GM10847 (cell line): Measurements from ENCODE around the gene KLHL13.

Source experiments
- POLR2A ChIP-seq: IDR thresholded peaks from 2 replicates; pipeline ENCODE4 v1.6.1; 2011; ENCODE audit not compliant: insufficient read length; ENCODE audit errors: extremely low read depth

KLHL13 gene

DNA sequence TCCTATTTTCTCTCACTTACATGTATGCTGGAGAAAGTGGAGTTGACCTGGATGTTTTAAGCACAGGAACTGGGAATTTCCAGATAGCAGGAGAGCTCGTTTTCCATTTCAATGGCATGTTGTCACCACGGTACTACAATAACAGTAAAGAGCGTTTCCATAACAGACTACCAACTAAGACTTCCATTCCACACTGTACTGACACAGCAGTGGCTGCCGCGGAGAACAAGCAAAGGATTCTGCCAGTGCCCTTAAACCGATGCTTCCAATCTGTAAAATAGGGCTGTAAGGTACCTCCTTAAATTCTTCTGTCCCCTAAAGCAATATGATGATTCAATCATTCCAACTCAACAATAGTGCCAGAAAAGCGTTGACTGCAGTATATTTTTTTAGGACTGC lies 143.9 kb downstream of the KLHL13 start:
- TF ChIP-seq POLR2A = no peak

DNA sequence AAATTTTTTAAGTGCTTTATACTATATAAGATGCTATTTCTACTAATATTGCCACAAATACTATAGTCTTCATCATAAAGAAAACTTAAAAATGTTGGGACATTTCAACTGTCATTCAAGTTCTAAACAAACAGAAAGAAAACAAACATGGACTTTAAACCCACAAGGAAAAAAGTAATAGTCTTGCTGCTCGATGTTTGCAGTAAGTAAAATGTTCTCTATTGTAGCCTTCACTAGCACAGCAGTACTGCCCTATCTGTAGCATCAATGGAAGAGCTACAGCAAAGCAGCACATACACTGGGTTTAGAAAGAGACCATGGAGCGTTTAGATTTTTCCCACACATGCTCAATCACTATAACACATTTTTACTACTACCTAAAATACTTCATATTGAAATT lies 146.8 kb downstream of the KLHL13 start:
- no peak for TF ChIP-seq POLR2A

DNA sequence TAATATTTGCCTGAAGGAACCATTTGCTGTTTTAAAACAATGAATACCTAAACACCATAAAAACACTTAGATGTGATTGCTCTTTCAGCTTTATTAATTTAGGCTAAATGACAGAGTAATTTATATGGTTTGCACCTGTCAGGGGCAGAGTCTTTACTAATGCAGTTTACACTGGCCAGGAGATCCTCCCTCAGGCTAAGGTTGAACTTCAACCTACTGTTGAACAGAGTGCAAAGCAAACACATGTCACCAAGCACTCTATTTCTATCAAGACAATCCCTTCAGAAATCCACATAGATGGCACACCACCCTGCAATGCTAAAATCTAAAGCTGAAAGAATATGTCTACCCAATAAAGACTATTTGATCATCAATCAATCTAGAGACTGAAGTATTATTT lies 147.3 kb downstream of the KLHL13 start:
- no peak for TF ChIP-seq POLR2A

DNA sequence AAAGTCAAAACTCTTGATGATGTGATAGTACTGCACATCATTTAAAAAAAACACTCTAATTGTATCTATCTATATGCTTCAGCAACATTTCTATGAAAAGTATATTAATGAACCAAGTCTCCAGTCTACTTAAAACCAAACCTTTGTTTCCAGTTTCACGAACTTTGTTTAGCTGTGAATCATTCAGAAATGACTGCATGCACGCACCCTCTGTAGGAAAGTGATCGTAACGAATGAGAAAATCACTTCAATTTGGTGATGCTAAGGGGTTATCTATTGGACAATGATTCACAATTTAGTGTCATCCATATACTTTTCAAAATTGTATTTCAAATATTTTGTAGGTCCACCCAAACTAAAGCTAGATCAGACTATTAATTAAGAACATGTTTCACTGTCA lies 157.6 kb downstream of the KLHL13 start:
- no peak for TF ChIP-seq POLR2A

DNA sequence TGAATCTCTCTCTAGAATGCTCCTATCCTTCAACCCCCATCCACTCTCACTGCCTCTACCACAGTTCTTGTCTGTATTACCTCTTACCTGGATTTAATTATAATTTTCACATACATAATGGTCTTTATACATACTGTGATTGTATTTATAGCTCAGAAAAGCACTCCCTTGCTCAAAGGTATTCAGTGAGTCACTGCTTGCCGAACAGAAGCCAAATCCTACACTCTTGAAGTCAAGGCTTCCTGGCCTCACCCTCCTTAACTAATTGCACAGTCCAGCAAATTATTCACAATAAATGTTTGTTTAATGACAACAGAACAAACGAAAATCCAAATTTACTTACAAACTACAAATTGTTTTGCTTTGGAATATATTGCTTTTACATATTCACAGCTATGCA lies 159.5 kb downstream of the KLHL13 start:
- TF ChIP-seq POLR2A = no peak

DNA sequence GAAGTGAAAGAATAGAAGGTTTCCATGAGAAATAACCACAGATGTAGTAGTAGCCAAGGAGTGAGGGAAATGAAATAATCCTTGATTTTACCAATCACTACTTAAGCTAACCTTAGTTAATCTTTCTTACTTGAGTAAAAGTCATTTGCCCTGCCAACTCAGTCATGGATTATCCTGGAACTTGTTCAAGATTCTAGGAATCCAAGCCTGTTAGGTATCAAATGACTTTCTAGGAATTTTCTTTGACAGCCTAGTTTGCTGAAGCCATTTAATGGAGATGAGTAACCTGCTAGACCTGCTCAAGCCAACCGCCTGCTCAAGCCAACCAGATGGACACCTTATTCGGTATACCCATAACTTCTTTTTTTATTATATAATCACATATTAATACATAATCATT lies 180.5 kb downstream of the KLHL13 start:
- TF ChIP-seq POLR2A = no peak

DNA sequence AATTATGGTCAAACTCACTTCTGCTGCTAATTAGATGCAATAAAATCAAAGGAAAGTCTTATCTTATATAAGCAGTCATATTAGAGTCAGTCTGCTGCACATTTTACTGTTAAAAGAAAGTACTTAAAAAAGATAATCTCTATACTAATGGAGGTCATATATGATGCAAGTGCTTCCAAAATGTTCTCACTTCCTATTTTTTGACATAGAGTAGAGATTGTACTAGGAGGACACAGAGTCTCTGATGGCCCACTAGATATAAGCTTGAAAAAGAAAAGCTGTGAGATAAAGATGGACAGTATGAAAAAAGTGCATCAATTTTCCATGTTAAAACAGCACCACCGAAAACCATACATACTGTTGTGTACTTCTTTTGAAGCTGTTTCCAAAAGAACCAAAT lies 196.9 kb downstream of the KLHL13 start:
- TF ChIP-seq POLR2A = no peak

DNA sequence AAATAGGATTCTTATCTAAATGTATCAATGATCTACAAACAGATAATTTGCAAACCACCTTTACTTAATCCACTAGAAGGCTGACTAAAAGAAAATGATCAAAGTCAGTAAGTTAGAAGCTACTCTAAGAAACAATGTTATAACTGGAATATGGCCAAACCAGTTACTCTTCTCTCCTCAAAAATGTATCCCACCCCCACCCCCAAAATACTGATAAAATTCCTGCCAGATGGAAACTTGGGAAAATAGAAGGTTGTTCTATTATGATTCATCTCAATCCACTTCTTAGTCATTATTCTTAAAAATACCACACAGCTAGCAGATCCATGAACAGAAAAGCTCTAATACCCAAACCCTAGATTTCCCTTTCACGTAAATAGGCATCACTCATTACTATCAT lies 206.4 kb downstream of the KLHL13 start:
- no peak for TF ChIP-seq POLR2A

DNA sequence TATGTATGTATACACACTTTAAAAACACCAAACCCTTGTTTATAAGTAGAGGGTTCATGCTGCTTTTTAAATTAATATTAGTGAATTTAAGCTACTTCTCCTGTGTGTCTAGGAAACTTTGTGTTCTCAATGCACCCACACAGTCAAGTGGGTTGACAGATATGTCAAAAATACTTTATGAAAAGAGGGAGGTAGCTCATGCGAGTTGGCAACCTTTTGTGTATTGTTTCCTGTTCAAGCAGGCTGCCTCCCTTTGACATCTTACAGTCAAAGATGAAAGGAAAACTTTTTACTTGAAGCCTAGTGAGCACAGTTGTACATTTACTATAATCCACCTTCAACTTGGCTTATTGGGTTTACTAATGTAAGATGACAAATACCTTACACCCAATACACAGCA lies 218.4 kb downstream of the KLHL13 start:
- no peak for TF ChIP-seq POLR2A

DNA sequence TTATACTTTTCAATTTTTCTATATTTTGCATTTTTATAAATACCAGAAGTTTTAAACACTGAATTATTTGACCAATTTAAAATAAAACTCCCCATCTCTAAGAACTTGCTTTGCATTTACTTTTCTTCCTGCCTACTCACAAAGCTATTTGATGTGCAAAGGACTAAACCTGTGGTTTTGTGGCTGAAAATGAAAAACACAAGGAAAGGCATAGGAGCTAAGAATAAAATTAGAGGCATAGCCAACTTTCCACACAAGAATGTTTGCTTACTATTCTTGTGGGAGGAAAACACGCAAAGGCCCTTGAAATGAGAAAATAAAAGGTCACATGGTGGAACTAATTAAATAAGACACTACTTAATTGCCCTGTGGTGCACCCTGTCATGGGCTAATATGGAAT lies 221.2 kb downstream of the KLHL13 start:
- TF ChIP-seq POLR2A = no peak

DNA sequence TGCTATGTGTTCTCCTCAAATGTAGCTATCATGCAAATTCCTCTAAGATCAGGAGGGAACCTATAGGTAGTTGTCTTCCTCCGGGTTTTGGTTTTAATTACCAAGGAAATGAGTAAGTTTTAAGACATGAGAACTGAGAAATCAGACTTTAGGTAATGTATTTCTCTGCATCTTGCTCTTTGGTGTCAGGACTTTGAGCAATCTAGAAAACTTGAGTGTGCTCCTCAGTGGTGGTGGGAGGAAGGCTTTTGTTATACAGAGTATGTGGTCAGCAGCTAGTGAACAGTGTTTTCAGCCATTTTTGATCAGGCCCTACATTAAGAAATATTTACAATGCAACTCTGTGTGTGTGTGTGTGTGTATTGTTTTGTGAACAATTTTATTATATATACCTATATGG lies 224.1 kb downstream of the KLHL13 start:
- no peak for TF ChIP-seq POLR2A

DNA sequence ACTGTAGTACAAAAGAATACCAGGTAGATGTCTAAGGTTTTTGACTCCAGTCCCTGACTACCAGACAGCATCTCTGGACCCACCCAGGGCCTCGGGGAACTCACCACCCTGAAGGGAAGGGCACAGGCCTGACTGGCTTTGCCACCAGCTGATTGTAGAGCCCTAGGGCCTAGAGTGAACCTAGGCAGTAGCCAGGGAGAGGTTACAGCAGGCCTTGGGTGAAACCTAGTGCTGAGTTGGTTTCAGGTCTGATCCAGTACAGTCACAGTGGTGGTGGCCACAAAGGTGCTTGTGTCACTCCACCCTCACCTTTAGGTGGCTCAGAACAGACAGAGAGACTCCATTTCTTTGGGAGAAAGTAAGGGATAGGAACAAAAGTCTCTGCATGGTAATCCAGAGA lies 244.8 kb downstream of the KLHL13 start:
- TF ChIP-seq POLR2A = no peak

DNA sequence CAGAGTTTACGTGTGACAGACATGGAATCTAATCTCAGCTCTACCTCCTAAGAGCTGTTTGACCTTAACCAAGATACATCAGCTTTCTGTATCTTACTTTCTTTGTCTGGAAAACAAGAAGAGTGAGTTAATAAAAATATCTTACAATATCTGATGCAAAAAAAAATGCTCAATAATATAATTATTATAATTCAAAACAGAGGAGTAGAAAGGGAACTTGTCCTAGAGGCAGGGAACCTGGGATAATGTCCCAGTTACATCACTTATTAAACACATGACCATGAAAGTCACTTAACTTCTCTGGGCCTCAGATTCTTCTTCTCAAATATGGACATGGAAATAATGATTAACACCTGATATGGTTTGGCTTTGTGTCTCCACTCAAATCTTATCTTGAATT lies 256.1 kb downstream of the KLHL13 start:
- no peak for TF ChIP-seq POLR2A

DNA sequence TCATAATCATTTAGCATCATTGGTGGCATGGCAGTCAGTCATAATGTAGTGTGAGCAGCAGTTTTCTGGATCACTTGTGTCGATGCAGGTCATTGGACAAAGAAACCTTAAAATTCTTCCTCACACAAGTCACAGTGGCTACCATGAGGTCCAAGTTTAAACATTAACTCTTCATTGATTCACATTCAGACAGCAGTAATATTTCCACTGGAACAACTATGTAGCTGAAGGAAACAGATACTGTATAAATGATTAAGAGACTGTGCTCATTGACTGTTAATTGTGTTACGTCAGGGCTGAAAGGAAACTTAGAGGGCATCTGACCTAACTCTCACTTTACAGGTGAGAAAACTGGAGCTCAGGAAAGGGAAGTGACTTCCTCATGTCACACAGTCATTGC lies 261.8 kb downstream of the KLHL13 start:
- no peak for TF ChIP-seq POLR2A

DNA sequence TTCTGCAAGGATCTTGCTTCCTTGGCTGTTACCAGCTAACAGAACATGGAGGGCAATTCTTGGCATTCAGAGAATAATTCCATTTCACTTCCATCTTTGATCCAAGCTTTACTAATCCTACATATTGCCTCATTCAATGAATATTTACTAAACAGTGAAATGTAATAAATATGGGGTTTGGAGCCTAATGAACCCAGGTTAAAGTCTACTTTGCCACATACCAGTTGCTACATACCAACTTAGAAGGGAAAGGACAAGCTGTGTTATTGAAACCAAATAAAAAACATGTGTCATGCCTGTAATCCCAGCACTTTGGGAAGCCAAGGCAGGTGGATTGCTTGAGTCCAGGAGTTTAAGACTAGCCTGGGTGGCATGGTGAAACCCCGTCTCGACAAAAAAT lies 265.6 kb downstream of the KLHL13 start:
- TF ChIP-seq POLR2A = no peak
